Left cardiac atrium (tissue), 4 donors: ENCODE results near the gene SFRP5. TPM values are rescaled to one million over a fixed set of nuclear protein-coding genes. Genes with fewer than 3 reads are reported as not detected.
A peak's percentile ranks its signal among the peaks of the same experiment; 100 is the strongest.

Experiments used
- ATAC-seq, 2 donors: fragments of 200-7000 bp; cut with Tn5 transposase; one replicate each; pipeline ENCODE4 v1.9.1; 2020; ENCODE audit warnings: mild to moderate bottlenecking in 2 of 2, moderate library complexity in 2 of 2
- DNase-seq: peaks from one replicate; pipeline ENCODE4 v3.0.0-alpha.2; 2020
- intact Hi-C, 2 donors: fragments of 100-400 bp; cut with DNase I; formaldehyde crosslinking; loops; one replicate each; pipeline versions ENCODE4 v1.14.1 to v1.15.1; 2022 to 2023
- total RNA-seq, 2 donors: library from RNA; stranded (reverse); fragmentation: NEBNext Ultra II Directional; extraction: Animal tissue kit (Norgen Biotek cat#: 25700); gene quantifications; one replicate each; pipeline ENCODE4 v1.2.1, GENCODE V29; 2021
- donor health status: DM: no; HTN: yes; CAD: no.
- donor health status: DM: no; HTN: yes; CAD: no; lungs with severe emphysema.
- donor health status: DM: yes; HTN: yes; CAD: no.
- donor health status: Dilated cardiomyopathy.

SFRP5 gene
- total RNA-seq, 2 donors from 2014 or later, result 38.9 to 83.6 TPM

- intact Hi-C loops, result no loop called here
- ATAC-seq (no peak), DNase-seq (no peak)
Observed at GRCh38 chr10:97721871-97722780, 49.7 kb downstream of the SFRP5 start.

GRCh38 chr10:97719602-97720001 is 52.2 kb downstream of the SFRP5 start:
- ATAC-seq (no peak), DNase-seq (no peak)
- intact Hi-C loops, result no loop called here

DNA sequence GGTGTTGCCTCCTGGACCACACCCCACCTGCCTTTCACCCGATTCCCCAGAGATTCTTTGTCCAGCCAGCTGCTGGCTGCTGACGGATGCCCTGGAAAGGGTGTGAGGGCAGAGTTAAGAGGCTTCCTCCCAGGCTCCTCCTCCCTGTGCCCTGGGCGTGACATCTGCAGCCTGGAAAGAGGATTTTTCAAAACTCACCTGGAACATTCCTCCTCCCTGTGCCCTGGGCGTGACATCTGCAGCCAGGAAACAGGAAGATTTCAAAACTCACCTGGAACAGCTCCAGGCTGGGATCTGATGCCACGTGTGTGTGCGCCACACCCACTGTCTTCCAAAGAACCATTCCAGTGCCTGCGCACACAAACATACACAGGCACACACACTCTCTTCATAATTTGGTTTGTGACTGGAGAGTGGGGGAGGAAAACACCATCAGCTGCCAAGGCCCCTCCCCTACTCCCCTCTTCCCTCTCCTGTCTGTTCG is 53.1 kb downstream of the SFRP5 start:
- DNase-seq, result peak; percentile 57
- intact Hi-C loops, result no loop called here
- peak in 1 of 2 donors; percentile 58 for ATAC-seq

- DNase-seq, result no peak
- ATAC-seq, result no peak
- intact Hi-C loops, result no loop called here
Observed at GRCh38 chr10:97718178-97718577, 53.6 kb downstream of the SFRP5 start.

DNA sequence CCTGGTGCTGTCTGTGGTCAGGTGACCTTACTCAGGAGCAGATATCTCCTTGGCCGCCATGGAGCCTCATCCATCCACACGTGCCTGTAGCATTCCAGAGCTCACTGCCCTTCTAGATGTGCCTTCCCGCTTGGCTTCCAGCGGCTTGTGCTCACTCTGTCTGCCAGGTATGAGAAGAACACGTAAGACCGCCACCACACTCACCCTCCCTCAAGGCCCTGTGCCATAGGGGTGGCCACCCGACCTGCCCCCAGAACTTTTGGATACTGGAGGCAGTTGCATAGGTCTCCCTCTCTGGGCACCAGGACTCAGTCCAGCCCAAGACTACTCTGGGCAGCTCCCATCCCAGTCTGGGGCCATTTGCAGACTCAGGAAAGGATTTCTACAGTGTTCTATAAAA is 54.2 kb downstream of the SFRP5 start:
- ATAC-seq, result no peak
- intact Hi-C loops, result no loop called here
- no peak for DNase-seq

Other genes starting within 250 kb of the SFRP5 start
- gene ANKRD2, start 199.2 kb downstream of the SFRP5 start, total RNA-seq, result 10 to 100 TPM; 11.8 to 54.6 TPM
- 10 to 100 TPM in 1 of 2 donors, 1 to 10 TPM in 1; 7.7 to 13.2 TPM for gene HOGA1, start 187.6 kb downstream of the SFRP5 start, total RNA-seq
- gene C10orf62, start 182.3 kb downstream of the SFRP5 start, total RNA-seq, result under 1 TPM in 1 of 2 donors, not detected in 1; 0.35 TPM
- 1 to 10 TPM; 7.0 to 8.3 TPM for gene MORN4, start 138.5 kb downstream of the SFRP5 start, total RNA-seq
- 10 to 100 TPM; 11.2 to 12.1 TPM for gene PI4K2A, start 131.3 kb downstream of the SFRP5 start, total RNA-seq
- 10 to 100 TPM; 13.2 to 16.3 TPM for gene AVPI1, start 84.8 kb downstream of the SFRP5 start, total RNA-seq
- 10 to 100 TPM; 16.3 to 17.4 TPM for gene MARVELD1, start 58.3 kb downstream of the SFRP5 start, total RNA-seq
- gene ZFYVE27, start 34.9 kb downstream of the SFRP5 start, total RNA-seq, result 10 to 100 TPM; 15.7 to 19.5 TPM
- 1 to 10 TPM; 2.4 to 3.5 TPM for gene GOLGA7B, start 77.8 kb upstream of the SFRP5 start, total RNA-seq